ENCODE data around the gene TRPM4. TPM values are rescaled to one million over a fixed set of nuclear protein-coding genes. Genes with fewer than 3 reads are reported as not detected.

Gene TRPM4
- polyA plus RNA-seq, 1 of the 3 experiments (the other 2 are of a cell fraction), result 20.6 TPM

DNA sequence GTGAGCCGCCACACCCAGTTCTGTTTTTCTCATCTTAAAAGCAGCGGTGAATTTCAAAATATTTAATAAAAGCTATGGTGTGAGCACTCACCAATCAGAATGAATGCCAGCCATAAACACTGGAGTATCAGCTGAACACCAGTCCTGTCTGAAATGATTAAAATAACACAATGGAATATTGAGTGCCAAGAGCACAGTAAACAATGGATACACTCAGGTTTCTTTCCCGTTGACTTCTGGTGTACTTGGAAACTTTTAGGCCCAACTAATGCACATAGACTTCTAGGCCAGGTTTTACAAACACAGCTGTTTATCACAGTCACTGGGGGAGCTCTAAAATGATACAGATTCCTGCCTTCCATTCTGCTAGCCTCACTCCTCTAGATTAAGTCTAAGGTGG lies 99.1 kb downstream of the TRPM4 start:
- no peaks in the 10 kb centered on the region for H3K79me2 ChIP-seq (ENCODE audit: insufficient read depth)
- no peaks in the 10 kb centered on the region for H4K20me1 ChIP-seq (ENCODE audit: insufficient read depth)
- no peak overlapping the region for H3K4me2 ChIP-seq
- no peaks in the 10 kb centered on the region for H3F3A ChIP-seq (replicated peaks; ENCODE audit: insufficient read depth)
- H3K36me3 ChIP-seq (replicated peaks in 1 of 2; ENCODE audit: control insufficient read depth in 1 of 2, insufficient read depth in 2 of 2, low read length in 1 of 2), result peaks cover 0 to 3% of the 10 kb centered on the region in 2 experiments
- TF ChIP-seq POLR2AphosphoS5 (IDR thresholded peaks at IDR 0.05; ENCODE audit: low read depth, low read length) (no peak), MEF2A (IDR thresholded peaks at IDR 0.05; ENCODE audit: borderline replicate concordance, low read depth) (no peak), JUND (IDR thresholded peaks at IDR 0.05) (no peak), GABPA (IDR thresholded peaks at IDR 0.05; ENCODE audit: low read depth) (no peak), MXI1 (IDR thresholded peaks at IDR 0.05; ENCODE audit: low read depth, low read length) (no peak), YY1 (IDR thresholded peaks at IDR 0.05; ENCODE audit: low read depth) (no peak), FOXJ3 (CRISPR knock-in tag; IDR thresholded peaks at IDR 0.05) (no peak), EZH2phosphoT487 (IDR thresholded peaks at IDR 0.05; ENCODE audit: borderline replicate concordance, low read depth) (no peak), TCF12 (IDR thresholded peaks at IDR 0.05) (no peak), RFX5 (IDR thresholded peaks at IDR 0.05; ENCODE audit: low read length) (no peak), FOXM1 (IDR thresholded peaks at IDR 0.05; ENCODE audit: low read depth) (no peak), FOSL2 (IDR thresholded peaks at IDR 0.05; ENCODE audit: borderline replicate concordance, low read depth) (no peak)
- TF ChIP-seq, protein P1, sequence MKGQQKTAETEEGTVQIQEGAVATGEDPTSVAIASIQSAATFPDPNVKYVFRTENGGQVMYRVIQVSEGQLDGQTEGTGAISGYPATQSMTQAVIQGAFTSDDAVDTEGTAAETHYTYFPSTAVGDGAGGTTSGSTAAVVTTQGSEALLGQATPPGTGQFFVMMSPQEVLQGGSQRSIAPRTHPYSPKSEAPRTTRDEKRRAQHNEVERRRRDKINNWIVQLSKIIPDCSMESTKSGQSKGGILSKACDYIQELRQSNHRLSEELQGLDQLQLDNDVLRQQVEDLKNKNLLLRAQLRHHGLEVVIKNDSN (IDR thresholded peaks at IDR 0.05; ENCODE audit: borderline replicate concordance, low read depth), result no peak
- TF ChIP-seq, protein P2, sequence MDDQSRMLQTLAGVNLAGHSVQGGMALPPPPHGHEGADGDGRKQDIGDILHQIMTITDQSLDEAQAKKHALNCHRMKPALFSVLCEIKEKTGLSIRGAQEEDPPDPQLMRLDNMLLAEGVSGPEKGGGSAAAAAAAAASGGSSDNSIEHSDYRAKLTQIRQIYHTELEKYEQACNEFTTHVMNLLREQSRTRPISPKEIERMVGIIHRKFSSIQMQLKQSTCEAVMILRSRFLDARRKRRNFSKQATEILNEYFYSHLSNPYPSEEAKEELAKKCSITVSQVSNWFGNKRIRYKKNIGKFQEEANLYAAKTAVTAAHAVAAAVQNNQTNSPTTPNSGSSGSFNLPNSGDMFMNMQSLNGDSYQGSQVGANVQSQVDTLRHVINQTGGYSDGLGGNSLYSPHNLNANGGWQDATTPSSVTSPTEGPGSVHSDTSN (IDR thresholded peaks at IDR 0.05), result no peak
- TF ChIP-seq, protein P3, sequence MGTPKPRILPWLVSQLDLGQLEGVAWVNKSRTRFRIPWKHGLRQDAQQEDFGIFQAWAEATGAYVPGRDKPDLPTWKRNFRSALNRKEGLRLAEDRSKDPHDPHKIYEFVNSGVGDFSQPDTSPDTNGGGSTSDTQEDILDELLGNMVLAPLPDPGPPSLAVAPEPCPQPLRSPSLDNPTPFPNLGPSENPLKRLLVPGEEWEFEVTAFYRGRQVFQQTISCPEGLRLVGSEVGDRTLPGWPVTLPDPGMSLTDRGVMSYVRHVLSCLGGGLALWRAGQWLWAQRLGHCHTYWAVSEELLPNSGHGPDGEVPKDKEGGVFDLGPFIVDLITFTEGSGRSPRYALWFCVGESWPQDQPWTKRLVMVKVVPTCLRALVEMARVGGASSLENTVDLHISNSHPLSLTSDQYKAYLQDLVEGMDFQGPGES (IDR thresholded peaks at IDR 0.05; ENCODE audit: low read depth, low read length), result no peak
- TF ChIP-seq, protein P4, sequence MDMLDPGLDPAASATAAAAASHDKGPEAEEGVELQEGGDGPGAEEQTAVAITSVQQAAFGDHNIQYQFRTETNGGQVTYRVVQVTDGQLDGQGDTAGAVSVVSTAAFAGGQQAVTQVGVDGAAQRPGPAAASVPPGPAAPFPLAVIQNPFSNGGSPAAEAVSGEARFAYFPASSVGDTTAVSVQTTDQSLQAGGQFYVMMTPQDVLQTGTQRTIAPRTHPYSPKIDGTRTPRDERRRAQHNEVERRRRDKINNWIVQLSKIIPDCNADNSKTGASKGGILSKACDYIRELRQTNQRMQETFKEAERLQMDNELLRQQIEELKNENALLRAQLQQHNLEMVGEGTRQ (IDR thresholded peaks at IDR 0.05; ENCODE audit: borderline replicate concordance, low read depth, low read length), result no peak
- TF ChIP-seq, protein P5, sequence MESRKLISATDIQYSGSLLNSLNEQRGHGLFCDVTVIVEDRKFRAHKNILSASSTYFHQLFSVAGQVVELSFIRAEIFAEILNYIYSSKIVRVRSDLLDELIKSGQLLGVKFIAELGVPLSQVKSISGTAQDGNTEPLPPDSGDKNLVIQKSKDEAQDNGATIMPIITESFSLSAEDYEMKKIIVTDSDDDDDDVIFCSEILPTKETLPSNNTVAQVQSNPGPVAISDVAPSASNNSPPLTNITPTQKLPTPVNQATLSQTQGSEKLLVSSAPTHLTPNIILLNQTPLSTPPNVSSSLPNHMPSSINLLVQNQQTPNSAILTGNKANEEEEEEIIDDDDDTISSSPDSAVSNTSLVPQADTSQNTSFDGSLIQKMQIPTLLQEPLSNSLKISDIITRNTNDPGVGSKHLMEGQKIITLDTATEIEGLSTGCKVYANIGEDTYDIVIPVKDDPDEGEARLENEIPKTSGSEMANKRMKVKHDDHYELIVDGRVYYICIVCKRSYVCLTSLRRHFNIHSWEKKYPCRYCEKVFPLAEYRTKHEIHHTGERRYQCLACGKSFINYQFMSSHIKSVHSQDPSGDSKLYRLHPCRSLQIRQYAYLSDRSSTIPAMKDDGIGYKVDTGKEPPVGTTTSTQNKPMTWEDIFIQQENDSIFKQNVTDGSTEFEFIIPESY (IDR thresholded peaks at IDR 0.05; ENCODE audit: borderline replicate concordance, low read depth), result no peak
- ChIA-PET POLR2A (no interaction called here), CTCF (interaction anchor here (1.1 to 1.9 kb wide), 4 partner anchors 31 to 58 kb away, joined by 4 to 7 read pairs (median 4); no protein-coding TSS in a partner anchor)
- no peak overlapping the region for H3K9ac ChIP-seq
- H3K27ac ChIP-seq (ENCODE audit: low read depth in 2 of 2, low read length in 1 of 2), result no peak overlapping the region
- no peak for DNase-seq
- H3K4me1 ChIP-seq (ENCODE audit: control insufficient read depth in 1 of 2, insufficient read depth in 2 of 2, low read depth in 1 of 2, low read length in 1 of 2), result no peaks in the 10 kb centered on the region
- H3K27me3 ChIP-seq (ENCODE audit: insufficient read depth), result peaks cover 44% of the 10 kb centered on the region
- no peaks in the 10 kb centered on the region for H3K9me2 ChIP-seq
- no peaks in the 10 kb centered on the region for H3K9me3 ChIP-seq
- no peak overlapping the region for H2AFZ ChIP-seq (ENCODE audit: low read depth)
- H3K4me3 ChIP-seq (ENCODE audit: low read depth in 2 of 2, low read length in 1 of 2), result no peak overlapping the region
- WGBS (ENCODE audit: low lambda C conversion rate), result 17% methylated on average over 3 of the region's 3 CpGs

Other genes starting within 250 kb of the TRPM4 start
- gene DHDH, start 224.1 kb upstream of the TRPM4 start, polyA plus RNA-seq (2012; rRNA removed), result 0.31 and 0.72 TPM in 2 replicates
- 278 and 640 TPM in 2 replicates for gene BAX, start 202.9 kb upstream of the TRPM4 start, polyA plus RNA-seq (2012; rRNA removed)
- 587 and 875 TPM in 2 replicates for gene FTL, start 192.5 kb upstream of the TRPM4 start, polyA plus RNA-seq (2012; rRNA removed)
- gene GYS1, start 164.5 kb upstream of the TRPM4 start, polyA plus RNA-seq (2012; rRNA removed), result 24.1 and 25.3 TPM in 2 replicates
- gene RUVBL2, start 163.9 kb upstream of the TRPM4 start, polyA plus RNA-seq (2012; rRNA removed), result 411 and 459 TPM in 2 replicates
- 0.13 and 0.23 TPM in 2 replicates for gene LHB, start 140.7 kb upstream of the TRPM4 start, polyA plus RNA-seq (2012; rRNA removed)
- 0.10 TPM in 1 of 2 replicates, not detected in the other for gene CGB3, start 133.5 kb upstream of the TRPM4 start, polyA plus RNA-seq (2012; rRNA removed)
- 0.50 and 0.64 TPM in 2 replicates for gene CGB2, start 125.9 kb upstream of the TRPM4 start, polyA plus RNA-seq (2012; rRNA removed)
- gene CGB1, start 120.9 kb upstream of the TRPM4 start, polyA plus RNA-seq (2012; rRNA removed), result not detected in 2 replicates
- gene CGB5, start 113.9 kb upstream of the TRPM4 start, polyA plus RNA-seq (2012; rRNA removed), result 0.11 and 0.16 TPM in 2 replicates
- 0.13 TPM in 1 of 2 replicates, not detected in the other for gene CGB8, start 108.7 kb upstream of the TRPM4 start, polyA plus RNA-seq (2012; rRNA removed)
- 2.0 and 2.1 TPM in 2 replicates for gene CGB7, start 100.0 kb upstream of the TRPM4 start, polyA plus RNA-seq (2012; rRNA removed)
- 0.66 and 1.6 TPM in 2 replicates for gene NTF4, start 93.0 kb upstream of the TRPM4 start, polyA plus RNA-seq (2012; rRNA removed)
- 0.02 TPM in 1 of 2 replicates, not detected in the other for gene KCNA7, start 85.1 kb upstream of the TRPM4 start, polyA plus RNA-seq (2012; rRNA removed)
- 272 and 359 TPM in 2 replicates for gene SNRNP70, start 72.3 kb upstream of the TRPM4 start, polyA plus RNA-seq (2012; rRNA removed)
- gene LIN7B, start 43.4 kb upstream of the TRPM4 start, polyA plus RNA-seq (2012; rRNA removed), result 20.8 and 21.1 TPM in 2 replicates
- 2.6 and 3.0 TPM in 2 replicates for gene C19orf73, start 38.6 kb upstream of the TRPM4 start, polyA plus RNA-seq (2012; rRNA removed)
- 5.7 and 5.8 TPM in 2 replicates for gene PPFIA3, start 38.2 kb upstream of the TRPM4 start, polyA plus RNA-seq (2012; rRNA removed)
- not detected in 2 replicates for gene HRC, start 2.4 kb upstream of the TRPM4 start, polyA plus RNA-seq (2012; rRNA removed)
- 0.33 and 0.80 TPM in 2 replicates for gene SLC6A16, start 167.4 kb downstream of the TRPM4 start, polyA plus RNA-seq (2012; rRNA removed)
- not detected in 2 replicates for gene CD37, start 177.6 kb downstream of the TRPM4 start, polyA plus RNA-seq (2012; rRNA removed)
- 24.7 and 27.9 TPM in 2 replicates for gene TEAD2, start 204.6 kb downstream of the TRPM4 start, polyA plus RNA-seq (2012; rRNA removed)
- 0.36 and 0.47 TPM in 2 replicates for gene DKKL1, start 206.1 kb downstream of the TRPM4 start, polyA plus RNA-seq (2012; rRNA removed)
- gene KASH5, start 230.5 kb downstream of the TRPM4 start, polyA plus RNA-seq (2012; rRNA removed), result 0.03 and 0.20 TPM in 2 replicates

Measured in SK-N-SH (cell line).